ENCODE results near the gene XRCC5. TPM values are rescaled to one million over a fixed set of nuclear protein-coding genes. Genes with fewer than 3 reads are reported as not detected.

XRCC5 gene
- total and polyA plus RNA-seq, 2 of the 8 experiments (the other 6 are each of a cell fraction or from before 2014, with no cell fraction given), result 308 to 644 TPM

DNA sequence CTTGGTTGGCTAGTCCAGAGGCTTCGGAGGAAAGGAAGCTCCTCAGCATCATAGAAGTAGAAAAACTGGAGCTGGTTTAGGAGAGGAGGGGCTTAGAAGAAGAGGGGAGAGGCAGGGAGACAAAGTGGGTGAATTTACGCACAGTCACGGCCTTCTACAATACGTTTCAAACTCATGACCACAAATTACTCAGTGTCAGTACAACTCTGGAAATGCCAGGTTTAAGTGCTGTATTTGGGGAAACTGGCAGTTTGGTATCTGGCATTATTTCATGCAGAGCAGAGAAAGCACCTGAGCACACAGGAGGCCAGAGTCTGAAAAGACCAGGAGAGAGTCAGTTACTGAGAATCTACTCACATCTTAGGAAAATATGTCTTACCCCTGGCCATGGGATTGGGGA is 55.4 kb downstream of the XRCC5 start (continued):
- TF ChIP-seq, protein P1, sequence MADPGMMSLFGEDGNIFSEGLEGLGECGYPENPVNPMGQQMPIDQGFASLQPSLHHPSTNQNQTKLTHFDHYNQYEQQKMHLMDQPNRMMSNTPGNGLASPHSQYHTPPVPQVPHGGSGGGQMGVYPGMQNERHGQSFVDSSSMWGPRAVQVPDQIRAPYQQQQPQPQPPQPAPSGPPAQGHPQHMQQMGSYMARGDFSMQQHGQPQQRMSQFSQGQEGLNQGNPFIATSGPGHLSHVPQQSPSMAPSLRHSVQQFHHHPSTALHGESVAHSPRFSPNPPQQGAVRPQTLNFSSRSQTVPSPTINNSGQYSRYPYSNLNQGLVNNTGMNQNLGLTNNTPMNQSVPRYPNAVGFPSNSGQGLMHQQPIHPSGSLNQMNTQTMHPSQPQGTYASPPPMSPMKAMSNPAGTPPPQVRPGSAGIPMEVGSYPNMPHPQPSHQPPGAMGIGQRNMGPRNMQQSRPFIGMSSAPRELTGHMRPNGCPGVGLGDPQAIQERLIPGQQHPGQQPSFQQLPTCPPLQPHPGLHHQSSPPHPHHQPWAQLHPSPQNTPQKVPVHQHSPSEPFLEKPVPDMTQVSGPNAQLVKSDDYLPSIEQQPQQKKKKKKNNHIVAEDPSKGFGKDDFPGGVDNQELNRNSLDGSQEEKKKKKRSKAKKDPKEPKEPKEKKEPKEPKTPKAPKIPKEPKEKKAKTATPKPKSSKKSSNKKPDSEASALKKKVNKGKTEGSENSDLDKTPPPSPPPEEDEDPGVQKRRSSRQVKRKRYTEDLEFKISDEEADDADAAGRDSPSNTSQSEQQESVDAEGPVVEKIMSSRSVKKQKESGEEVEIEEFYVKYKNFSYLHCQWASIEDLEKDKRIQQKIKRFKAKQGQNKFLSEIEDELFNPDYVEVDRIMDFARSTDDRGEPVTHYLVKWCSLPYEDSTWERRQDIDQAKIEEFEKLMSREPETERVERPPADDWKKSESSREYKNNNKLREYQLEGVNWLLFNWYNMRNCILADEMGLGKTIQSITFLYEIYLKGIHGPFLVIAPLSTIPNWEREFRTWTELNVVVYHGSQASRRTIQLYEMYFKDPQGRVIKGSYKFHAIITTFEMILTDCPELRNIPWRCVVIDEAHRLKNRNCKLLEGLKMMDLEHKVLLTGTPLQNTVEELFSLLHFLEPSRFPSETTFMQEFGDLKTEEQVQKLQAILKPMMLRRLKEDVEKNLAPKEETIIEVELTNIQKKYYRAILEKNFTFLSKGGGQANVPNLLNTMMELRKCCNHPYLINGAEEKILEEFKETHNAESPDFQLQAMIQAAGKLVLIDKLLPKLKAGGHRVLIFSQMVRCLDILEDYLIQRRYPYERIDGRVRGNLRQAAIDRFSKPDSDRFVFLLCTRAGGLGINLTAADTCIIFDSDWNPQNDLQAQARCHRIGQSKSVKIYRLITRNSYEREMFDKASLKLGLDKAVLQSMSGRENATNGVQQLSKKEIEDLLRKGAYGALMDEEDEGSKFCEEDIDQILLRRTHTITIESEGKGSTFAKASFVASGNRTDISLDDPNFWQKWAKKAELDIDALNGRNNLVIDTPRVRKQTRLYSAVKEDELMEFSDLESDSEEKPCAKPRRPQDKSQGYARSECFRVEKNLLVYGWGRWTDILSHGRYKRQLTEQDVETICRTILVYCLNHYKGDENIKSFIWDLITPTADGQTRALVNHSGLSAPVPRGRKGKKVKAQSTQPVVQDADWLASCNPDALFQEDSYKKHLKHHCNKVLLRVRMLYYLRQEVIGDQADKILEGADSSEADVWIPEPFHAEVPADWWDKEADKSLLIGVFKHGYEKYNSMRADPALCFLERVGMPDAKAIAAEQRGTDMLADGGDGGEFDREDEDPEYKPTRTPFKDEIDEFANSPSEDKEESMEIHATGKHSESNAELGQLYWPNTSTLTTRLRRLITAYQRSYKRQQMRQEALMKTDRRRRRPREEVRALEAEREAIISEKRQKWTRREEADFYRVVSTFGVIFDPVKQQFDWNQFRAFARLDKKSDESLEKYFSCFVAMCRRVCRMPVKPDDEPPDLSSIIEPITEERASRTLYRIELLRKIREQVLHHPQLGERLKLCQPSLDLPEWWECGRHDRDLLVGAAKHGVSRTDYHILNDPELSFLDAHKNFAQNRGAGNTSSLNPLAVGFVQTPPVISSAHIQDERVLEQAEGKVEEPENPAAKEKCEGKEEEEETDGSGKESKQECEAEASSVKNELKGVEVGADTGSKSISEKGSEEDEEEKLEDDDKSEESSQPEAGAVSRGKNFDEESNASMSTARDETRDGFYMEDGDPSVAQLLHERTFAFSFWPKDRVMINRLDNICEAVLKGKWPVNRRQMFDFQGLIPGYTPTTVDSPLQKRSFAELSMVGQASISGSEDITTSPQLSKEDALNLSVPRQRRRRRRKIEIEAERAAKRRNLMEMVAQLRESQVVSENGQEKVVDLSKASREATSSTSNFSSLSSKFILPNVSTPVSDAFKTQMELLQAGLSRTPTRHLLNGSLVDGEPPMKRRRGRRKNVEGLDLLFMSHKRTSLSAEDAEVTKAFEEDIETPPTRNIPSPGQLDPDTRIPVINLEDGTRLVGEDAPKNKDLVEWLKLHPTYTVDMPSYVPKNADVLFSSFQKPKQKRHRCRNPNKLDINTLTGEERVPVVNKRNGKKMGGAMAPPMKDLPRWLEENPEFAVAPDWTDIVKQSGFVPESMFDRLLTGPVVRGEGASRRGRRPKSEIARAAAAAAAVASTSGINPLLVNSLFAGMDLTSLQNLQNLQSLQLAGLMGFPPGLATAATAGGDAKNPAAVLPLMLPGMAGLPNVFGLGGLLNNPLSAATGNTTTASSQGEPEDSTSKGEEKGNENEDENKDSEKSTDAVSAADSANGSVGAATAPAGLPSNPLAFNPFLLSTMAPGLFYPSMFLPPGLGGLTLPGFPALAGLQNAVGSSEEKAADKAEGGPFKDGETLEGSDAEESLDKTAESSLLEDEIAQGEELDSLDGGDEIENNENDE (IDR thresholded peaks at IDR 0.05; ENCODE audit: insufficient replicate concordance, low read length), result no peak
- TF ChIP-seq SP4 (IDR thresholded peaks at IDR 0.05; ENCODE audit: low read length) (no peak), BACH1 (IDR thresholded peaks at IDR 0.05; ENCODE audit: low read length) (no peak), EP300 (IDR thresholded peaks at IDR 0.05; ENCODE audit: borderline replicate concordance in 1 of 2, low read depth in 2 of 2, low read length in 2 of 2) (no peak), BRCA1 (IDR thresholded peaks at IDR 0.05; ENCODE audit: low read depth, low read length) (no peak), TEAD4 (IDR thresholded peaks at IDR 0.05; ENCODE audit: low read depth, low read length) (no peak), CEBPB (IDR thresholded peaks at IDR 0.05; ENCODE audit: low read depth, low read length) (no peak)
- TF ChIP-seq, protein P2, sequence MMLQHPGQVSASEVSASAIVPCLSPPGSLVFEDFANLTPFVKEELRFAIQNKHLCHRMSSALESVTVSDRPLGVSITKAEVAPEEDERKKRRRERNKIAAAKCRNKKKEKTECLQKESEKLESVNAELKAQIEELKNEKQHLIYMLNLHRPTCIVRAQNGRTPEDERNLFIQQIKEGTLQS (IDR thresholded peaks at IDR 0.05; ENCODE audit: insufficient read depth, low read depth, low read length), result no peak
- TF ChIP-seq, protein P3, sequence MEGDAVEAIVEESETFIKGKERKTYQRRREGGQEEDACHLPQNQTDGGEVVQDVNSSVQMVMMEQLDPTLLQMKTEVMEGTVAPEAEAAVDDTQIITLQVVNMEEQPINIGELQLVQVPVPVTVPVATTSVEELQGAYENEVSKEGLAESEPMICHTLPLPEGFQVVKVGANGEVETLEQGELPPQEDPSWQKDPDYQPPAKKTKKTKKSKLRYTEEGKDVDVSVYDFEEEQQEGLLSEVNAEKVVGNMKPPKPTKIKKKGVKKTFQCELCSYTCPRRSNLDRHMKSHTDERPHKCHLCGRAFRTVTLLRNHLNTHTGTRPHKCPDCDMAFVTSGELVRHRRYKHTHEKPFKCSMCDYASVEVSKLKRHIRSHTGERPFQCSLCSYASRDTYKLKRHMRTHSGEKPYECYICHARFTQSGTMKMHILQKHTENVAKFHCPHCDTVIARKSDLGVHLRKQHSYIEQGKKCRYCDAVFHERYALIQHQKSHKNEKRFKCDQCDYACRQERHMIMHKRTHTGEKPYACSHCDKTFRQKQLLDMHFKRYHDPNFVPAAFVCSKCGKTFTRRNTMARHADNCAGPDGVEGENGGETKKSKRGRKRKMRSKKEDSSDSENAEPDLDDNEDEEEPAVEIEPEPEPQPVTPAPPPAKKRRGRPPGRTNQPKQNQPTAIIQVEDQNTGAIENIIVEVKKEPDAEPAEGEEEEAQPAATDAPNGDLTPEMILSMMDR (IDR thresholded peaks at IDR 0.05; ENCODE audit: control extremely low read depth in 1 of 3, insufficient read depth in 1 of 3, low read depth in 1 of 3, low read length in 3 of 3), result no peak

All from H1 (cell line).